ENCODE results near the gene CMPK2.
"Not testable (repeated sequence)": the region's sequence is repeated elsewhere in the genome, so short reads cannot be mapped to it uniquely, and the experiment has no call there.

The CMPK2 gene

GRCh38 chr2:6880200-6880733 is 14.6 kb upstream of the CMPK2 start:
- no peak for DNase-seq

GRCh38 chr2:6879011-6879410 is 13.3 kb upstream of the CMPK2 start:
- no peak for DNase-seq

- DNase-seq = no peak
These were observed 12.8 kb upstream of the CMPK2 start for GRCh38 chr2:6878549-6878948.

GRCh38 chr2:6877402-6878304 is 11.9 kb upstream of the CMPK2 start, which contains the start of gene RSAD2:
TSS of gene RSAD2 (plus strand) at chr2:6877777. CDS start at chr2:6877801, 24 bp downstream.
- DNase-seq = peak; percentile 27

GRCh38 chr2:6876309-6876708 is 10.6 kb upstream of the CMPK2 start:
- DNase-seq = no peak

DNA sequence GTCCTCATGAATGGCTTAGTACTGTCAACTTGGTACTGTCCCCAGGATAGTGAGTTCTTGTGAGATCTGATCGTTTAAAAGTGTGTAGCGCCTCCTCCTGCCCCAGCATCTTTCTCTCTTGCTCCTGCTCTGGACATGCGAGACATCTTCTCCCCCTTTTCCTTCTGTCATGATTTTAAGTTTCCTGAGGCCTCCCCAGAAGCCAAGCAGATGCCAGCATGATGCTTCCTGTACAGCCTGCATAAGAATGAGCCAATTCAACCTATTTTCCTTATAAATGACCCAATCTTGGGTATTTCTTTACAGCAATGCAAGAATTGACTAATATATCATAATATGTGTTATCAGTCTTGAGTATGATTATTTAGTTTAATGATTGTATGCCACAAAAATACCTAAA is 8.3 kb upstream of the CMPK2 start:
- no peak for DNase-seq

- no peak for DNase-seq
These were observed 6.7 kb upstream of the CMPK2 start for GRCh38 chr2:6872394-6872793.

DNA sequence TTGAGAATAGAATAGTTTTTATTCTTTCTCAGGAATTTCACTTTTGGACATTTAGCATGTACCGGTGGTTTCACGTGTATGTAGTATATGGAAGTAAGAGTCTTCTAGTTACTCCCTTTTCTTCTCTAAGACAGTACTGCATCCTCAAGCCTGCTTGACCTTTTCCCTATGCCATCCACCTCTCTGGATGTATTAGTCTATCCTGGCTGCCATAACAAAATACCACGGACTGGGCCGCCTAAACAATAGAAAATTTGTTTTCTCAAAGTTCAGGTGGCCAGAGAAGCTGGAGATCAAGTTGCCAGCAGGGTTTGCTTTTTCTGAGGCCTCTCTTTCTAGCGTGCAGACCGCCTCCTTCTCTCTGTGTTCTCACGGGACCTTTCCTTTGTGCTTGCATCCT is 1.3 kb upstream of the CMPK2 start:
- DNase-seq = no peak

DNA sequence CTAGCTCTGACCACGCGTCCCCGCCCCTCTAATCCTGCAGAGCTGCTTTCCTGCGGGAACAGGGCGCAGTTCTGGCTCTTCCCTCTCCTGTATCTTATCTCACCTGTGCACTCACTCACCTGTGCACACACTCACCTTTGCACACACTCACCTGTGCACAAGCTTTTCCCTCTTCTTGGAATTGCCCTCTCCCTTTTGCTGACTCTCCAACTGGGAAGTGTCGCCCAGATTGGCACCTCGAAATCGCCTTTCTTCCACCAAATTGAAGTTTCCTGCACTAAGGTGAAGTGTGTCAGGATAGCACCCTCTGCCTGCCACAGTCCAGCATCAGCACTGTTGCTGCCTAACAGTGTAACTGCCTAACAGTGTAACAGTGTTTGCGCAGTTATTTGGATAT is 566 bp upstream of the CMPK2 start:
- DNase-seq = peak; percentile 48

- DNase-seq = no peak
These were observed 773 bp downstream of the CMPK2 start for GRCh38 chr2:6864923-6865345.

- no peak for DNase-seq
These were observed 1.4 kb downstream of the CMPK2 start for GRCh38 chr2:6864231-6864754.

DNA sequence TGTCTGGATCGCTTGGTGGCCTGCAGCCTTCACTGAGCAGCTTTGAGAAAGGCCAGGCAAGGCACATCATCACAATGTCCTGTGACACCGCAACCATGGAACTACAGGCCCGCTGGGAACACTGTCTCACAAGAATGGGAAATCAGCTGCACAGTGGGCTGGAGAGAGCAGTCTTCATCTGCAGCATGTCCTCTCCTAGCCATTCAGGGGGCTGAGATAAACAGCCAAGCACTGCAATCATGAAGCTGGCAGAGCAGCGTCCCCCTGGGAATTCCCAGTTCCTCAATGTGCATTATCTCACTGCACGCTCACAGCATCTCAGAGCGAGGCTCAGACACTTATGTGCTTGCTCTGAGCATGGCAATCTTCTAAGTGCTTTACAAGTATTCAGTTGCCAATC is 1.9 kb downstream of the CMPK2 start:
- no peak for DNase-seq

DNA sequence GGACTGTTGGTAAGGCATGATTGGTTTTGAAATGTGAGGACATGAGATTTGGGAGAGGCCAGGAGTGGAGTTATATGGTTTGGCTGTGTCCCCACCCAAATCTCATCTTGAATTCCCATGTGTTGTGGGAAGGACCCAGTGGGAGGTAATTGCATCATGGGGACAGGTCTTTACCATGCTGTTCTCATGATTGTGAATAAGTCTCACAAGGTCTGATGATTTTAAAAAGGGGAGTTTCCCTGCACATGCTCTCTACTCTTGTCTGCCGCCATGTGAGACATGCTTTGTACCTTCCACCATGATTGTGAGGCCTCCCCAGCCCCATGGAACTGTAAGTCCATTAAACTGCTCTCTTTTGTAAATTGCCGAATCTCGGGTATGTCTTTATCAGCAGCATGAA is 5.4 kb downstream of the CMPK2 start:
- DNase-seq = no peak

GRCh38 chr2:6858466-6859027 is 7.2 kb downstream of the CMPK2 start:
- DNase-seq = not testable (repeated sequence)

DNA sequence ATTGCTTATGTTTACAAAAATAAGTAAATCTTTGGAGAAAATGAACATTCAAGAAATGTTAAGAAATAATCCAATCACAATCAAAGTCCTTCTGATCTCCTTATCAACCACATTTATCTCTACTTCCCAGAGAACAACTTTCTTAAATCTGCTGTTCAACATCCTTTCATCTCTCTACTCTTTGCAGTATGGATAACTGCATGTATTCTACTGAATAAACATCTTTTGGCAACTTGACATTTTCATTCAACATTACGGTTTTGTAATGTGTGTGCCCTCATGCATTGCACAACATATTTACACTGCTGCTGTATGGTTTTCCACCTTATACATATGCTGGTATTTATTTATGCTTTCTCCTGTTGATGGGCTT is 9.2 kb downstream of the CMPK2 start:
- no peak for DNase-seq

GRCh38 chr2:6855860-6856547 is 9.7 kb downstream of the CMPK2 start:
- no peak for DNase-seq

GRCh38 chr2:6854416-6854815 is 11.3 kb downstream of the CMPK2 start:
- no peak for DNase-seq

DNA sequence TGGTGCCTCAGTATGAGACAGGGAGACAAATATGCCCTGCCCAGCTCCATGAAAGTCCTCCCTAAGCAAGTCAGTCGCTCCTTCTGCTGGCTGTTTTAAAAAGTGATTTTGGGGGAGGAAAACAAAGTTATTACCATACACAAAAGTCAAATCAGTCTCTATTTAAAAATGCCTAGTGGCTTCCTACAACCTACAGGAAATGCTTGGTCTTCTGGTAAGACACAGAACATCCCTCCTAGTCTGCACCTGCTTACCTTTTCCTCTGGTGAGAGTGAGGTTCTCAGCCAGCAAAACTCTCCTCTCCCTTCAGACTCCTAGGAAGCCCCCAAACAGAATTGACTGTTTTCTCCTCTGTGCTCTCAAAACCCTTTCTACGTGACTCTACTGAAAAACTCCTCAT is 13.5 kb downstream of the CMPK2 start:
- DNase-seq = no peak

DNA sequence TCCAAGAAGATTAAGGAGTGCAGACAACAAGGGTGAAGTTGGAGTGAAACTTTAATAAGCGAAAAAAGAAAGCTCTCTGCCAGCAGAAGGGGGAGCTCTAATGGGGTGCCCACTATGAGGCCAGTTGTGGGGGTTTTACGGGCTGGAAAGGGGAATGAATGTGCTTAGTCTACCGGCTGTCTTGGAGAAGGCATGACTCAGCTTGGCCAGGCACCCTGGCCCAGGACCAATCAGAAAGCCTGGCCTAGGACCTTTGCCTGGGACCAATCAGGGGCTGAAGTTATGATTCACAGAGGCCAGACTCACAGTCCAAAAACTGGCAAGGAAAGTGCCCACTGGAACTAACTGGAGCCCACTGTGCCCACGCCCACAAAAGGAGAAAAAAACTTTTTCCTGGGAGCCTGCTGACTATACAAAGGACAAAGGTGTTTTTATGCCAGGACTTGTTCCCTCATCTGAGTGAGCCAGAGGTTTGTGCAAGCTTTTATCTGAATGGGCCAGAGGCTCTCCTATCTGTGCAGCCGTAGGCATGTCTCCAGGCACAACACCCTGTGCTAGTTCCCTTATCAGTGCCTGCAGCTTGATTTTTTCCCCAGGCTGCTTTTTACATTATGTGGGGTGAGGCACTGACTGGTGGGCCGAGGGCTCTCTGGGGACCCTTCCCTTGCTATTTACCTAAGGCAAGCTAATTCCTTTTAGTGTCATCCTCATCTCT is 18.6 kb downstream of the CMPK2 start:
- DNase-seq = no peak

GRCh38 chr2:6846540-6846939 is 19.2 kb downstream of the CMPK2 start:
- no peak for DNase-seq

- DNase-seq = no peak
These were observed 19.8 kb downstream of the CMPK2 start for GRCh38 chr2:6845903-6846302.

- DNase-seq = no peak
These were observed 20.4 kb downstream of the CMPK2 start for GRCh38 chr2:6845312-6845711.
